ENCODE measurements around the gene AP5S1.

AP5S1 gene

DNA sequence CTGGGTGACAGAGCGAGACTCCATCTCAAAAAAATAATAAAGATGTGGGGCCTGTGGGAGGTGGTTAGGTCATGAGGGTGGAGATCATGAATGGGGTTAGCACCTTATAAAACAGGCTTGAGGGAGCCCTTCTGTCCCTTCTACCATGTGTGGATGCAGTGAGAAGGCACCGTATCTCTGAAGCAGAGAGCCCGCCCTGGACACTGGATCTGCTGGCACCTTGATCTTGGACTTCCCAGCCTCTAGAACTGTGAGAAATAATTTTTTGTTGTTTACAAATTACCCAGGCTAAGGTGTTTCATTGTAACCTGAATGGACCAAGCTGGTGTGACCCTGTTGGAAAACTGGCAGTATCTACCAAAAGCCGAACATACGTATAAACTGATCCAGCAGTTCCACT, 53.2 kb downstream of the AP5S1 start:
- in situ Hi-C loops (cut with HindIII; ENCODE audit: low sequenced_read_pairs) = no loop called here

DNA sequence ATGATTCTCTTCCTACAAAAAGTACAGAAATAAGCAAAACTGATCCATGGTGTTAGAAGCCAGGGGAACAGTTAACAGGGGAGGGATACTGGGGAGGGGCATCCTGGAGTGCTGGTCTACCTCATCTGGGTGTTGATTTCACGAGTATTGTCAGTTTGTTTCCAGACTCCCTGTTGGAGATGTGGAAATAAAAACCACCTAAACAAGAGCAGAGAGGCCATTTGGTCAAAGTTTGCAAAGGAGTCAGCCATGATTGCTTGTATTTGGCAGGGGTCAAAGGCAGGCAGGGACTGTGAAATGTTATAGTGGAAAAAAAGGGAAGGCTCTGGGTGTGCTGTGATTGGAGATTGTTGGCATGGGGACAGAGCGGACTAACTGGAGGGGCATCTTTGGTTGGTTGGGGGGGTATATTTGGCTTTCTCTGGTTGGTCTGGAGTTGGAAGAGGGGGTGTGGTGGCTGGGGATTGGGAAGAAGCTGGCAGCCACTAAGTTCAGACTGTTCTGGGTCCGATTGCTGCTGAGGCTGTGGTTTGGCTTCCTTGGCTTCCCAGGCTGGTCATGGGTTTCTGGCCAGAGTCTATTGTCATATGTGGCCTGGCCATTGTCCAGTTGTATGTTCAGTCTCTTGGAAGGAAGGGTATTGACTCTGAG, 54.0 kb downstream of the AP5S1 start:
- in situ Hi-C loops (cut with HindIII; ENCODE audit: low sequenced_read_pairs) = no loop called here

DNA sequence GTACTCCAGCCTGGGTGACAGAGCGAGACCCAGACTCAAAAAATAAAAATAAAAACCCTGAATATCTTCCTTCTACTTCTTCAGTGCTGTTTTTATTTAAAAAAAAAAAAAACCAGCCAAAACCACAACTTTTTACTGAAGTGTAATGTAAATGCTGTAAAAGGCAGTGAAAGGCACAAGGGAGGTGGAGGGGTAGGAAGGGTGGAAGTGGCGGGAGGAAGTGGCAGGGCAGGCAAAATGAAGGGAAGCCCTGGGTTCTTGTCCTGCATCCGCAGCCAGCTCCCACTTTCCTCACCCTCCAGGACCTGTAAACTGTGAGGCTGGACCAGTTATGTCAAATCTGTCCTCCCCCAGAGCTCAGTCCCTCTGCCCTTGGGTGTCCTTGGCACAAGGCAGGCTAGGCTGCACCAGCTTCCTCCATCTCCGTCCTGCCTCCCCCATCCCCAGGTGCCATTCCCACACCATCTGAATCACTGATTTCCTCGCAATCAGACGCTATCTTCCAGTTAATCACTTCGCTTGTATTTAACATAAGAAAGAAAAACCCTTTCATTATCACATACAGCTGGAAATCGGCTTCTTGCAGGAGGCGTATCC, 55.1 kb downstream of the AP5S1 start:
- in situ Hi-C loops (cut with HindIII; ENCODE audit: low sequenced_read_pairs) = no loop called here

DNA sequence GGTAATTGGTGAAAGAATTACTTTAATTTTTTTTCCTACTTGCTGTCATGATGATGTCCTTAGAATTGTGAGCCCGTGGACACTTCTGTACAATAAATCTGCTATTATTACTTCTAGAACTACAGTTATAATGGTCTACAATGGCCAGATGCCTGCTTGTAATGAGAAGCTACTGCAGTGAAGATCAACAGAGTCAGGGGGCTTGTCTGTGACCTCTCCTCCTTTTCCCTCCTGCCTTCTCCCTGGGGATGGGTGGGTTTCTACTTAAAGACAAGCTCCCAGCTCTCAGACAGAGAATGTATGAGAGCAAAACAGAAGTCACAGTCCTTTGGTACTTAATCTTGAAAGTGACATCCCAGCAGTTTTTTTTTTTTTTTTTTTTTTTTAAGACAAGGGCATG, 55.7 kb downstream of the AP5S1 start:
- in situ Hi-C loops (cut with HindIII; ENCODE audit: low sequenced_read_pairs) = no loop called here

DNA sequence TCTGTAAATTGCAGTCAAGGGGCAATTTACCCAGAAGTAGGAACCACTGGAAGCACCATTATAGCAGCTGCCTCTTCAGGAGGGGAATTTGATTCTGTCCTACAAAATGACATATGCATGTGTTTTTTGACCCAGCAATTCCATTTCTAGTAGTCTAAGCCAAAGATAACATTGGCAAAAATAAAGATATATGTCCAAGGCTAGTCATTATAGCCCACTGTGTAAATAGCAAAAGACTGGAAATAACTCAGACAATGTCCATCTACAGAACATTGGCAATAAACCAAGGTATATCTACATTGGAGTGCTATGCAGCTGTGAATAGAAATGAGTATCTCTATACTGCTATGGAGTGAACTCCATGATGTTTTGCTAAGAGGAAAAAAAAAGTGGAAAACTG, 56.3 kb downstream of the AP5S1 start:
- in situ Hi-C loops (cut with HindIII; ENCODE audit: low sequenced_read_pairs) = no loop called here

All from endothelial cell of hepatic sinusoid (primary cell).